OCI-LY1 (cell line): ENCODE data around the gene PARD3B.

Source experiments
- H2AFZ ChIP-seq: fragments of 200-600 bp; sonication (generic), shearing (Covaris generic); 2 replicates; pipeline ENCODE4 v1.6.0; 2014; ENCODE audit warnings: antibody characterized with exemption, mild to moderate bottlenecking, low read length
- H3F3A ChIP-seq: fragments of 200-600 bp; sonication (generic), shearing (Covaris generic); 2 replicates; pipeline ENCODE4 v1.6.0; 2014; ENCODE audit warnings: mild to moderate bottlenecking, antibody characterized with exemption, low read length, moderate library complexity; ENCODE audit not compliant: insufficient read depth
- H3K27ac ChIP-seq: fragments of 200-600 bp; sonication (generic); 2 replicates; pipeline ENCODE4 v1.5.1; 2014; ENCODE audit warnings: low read length, mixed run types, mild to moderate bottlenecking, low read depth; ENCODE audit not compliant: poor library complexity, severe bottlenecking
- H3K27me3 ChIP-seq: fragments of 200-600 bp; sonication (generic); 2 replicates; pipeline ENCODE4 v1.6.0; 2014; ENCODE audit warnings: antibody characterized with exemption, mild to moderate bottlenecking, low read length, moderate library complexity; ENCODE audit not compliant: insufficient read depth
- H3K36me3 ChIP-seq: fragments of 200-600 bp; sonication (generic); 2 replicates; pipeline ENCODE4 v1.6.1; 2014; ENCODE audit warnings: mild to moderate bottlenecking, antibody characterized with exemption, low read length, moderate library complexity, mixed read lengths; ENCODE audit not compliant: insufficient read depth
- H3K4me1 ChIP-seq: fragments of 200-600 bp; sonication (generic); 2 replicates; pipeline ENCODE4 v1.5.1; 2014; ENCODE audit warnings: mild to moderate bottlenecking, low read length, moderate library complexity; ENCODE audit not compliant: insufficient read depth, severe bottlenecking
- H3K4me2 ChIP-seq: fragments of 200-600 bp; sonication (generic), shearing (Covaris generic); 2 replicates; pipeline ENCODE4 v1.6.1; 2014; ENCODE audit warnings: low read length
- H3K4me3 ChIP-seq: fragments of 200-600 bp; sonication (generic); 2 replicates; pipeline ENCODE4 v1.5.1; 2014; ENCODE audit warnings: low read length, low read depth, mild to moderate bottlenecking, mixed read lengths; ENCODE audit not compliant: poor library complexity, severe bottlenecking
- H3K79me2 ChIP-seq: fragments of 200-600 bp; shearing (Covaris generic); 2 replicates; pipeline ENCODE4 v1.6.1; 2016; ENCODE audit warnings: mixed run types, low read length, mixed read lengths; ENCODE audit not compliant: insufficient read depth
- H3K9ac ChIP-seq: fragments of 200-600 bp; sonication (generic), shearing (Covaris generic); 2 replicates; pipeline ENCODE4 v1.6.1; 2014; ENCODE audit warnings: mild to moderate bottlenecking, low read length, mixed read lengths
- H3K9me2 ChIP-seq: fragments of 200-600 bp; sonication (generic), shearing (Covaris generic); 2 replicates; pipeline ENCODE4 v1.6.1; 2014; ENCODE audit warnings: low read depth, mild to moderate bottlenecking, low read length, mixed read lengths
- H3K9me3 ChIP-seq: fragments of 200-600 bp; shearing (Covaris generic); 2 replicates; pipeline ENCODE4 v1.6.1; 2014; ENCODE audit warnings: low read length, mixed read lengths
- H4K20me1 ChIP-seq: fragments of 200-600 bp; sonication (generic), shearing (Covaris generic); 2 replicates; pipeline ENCODE4 v1.6.0; 2016; ENCODE audit warnings: mild to moderate bottlenecking, low read length; ENCODE audit not compliant: insufficient read depth
- EZH2 ChIP-seq: fragments of 200-600 bp; sonication (generic), shearing (Covaris generic); IDR thresholded peaks from 2 replicates; pipeline ENCODE4 v1.8.0; 2017; ENCODE audit warnings: borderline replicate concordance, mixed run types, mild to moderate bottlenecking, antibody characterized with exemption, low read length, moderate library complexity, mixed read lengths
- TF ChIP-seq, protein P1 (sequence below): fragments of 200-600 bp; sonication (generic), shearing (Covaris generic); IDR thresholded peaks from 2 replicates; pipeline ENCODE4 v1.5.1; 2017; ENCODE audit warnings: mild to moderate bottlenecking, antibody characterized with exemption, low read length, moderate library complexity, mixed read lengths

PARD3B gene

DNA sequence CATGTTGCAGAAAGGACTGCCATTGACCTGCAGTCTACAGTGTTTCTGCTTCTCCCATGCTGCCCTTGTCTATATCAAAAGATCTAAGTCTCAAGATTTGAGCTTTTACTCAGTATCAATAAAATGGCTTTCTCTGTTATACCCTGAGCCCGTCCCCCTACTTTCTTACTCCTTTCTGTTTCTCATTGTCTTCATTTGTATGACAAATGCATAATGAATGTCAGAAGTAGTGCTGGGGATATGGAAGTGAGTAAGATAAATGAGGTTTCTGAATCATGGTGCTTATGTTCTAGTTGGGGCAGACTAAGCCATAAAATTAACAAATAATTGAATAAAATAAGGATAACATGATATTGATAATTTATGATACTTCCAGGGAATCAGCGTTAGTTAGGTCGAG, 128.6 kb downstream of the PARD3B start:
- Histone ChIP-seq H3K27ac (no peak overlapping the region), H3K4me2 (no peak overlapping the region), H3F3A (no peaks in the 10 kb centered on the region), H3K4me1 (no peaks in the 10 kb centered on the region), H2AFZ (no peak overlapping the region), H3K36me3 (no peaks in the 10 kb centered on the region), H3K9me3 (no peaks in the 10 kb centered on the region), H3K27me3 (no peaks in the 10 kb centered on the region), H4K20me1 (no peaks in the 10 kb centered on the region), H3K79me2 (no peaks in the 10 kb centered on the region), H3K9ac (no peak overlapping the region), H3K9me2 (no peaks in the 10 kb centered on the region), H3K4me3 (no peak overlapping the region)
- no peak for TF ChIP-seq EZH2
- TF ChIP-seq, protein P1, sequence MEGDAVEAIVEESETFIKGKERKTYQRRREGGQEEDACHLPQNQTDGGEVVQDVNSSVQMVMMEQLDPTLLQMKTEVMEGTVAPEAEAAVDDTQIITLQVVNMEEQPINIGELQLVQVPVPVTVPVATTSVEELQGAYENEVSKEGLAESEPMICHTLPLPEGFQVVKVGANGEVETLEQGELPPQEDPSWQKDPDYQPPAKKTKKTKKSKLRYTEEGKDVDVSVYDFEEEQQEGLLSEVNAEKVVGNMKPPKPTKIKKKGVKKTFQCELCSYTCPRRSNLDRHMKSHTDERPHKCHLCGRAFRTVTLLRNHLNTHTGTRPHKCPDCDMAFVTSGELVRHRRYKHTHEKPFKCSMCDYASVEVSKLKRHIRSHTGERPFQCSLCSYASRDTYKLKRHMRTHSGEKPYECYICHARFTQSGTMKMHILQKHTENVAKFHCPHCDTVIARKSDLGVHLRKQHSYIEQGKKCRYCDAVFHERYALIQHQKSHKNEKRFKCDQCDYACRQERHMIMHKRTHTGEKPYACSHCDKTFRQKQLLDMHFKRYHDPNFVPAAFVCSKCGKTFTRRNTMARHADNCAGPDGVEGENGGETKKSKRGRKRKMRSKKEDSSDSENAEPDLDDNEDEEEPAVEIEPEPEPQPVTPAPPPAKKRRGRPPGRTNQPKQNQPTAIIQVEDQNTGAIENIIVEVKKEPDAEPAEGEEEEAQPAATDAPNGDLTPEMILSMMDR: no peak

DNA sequence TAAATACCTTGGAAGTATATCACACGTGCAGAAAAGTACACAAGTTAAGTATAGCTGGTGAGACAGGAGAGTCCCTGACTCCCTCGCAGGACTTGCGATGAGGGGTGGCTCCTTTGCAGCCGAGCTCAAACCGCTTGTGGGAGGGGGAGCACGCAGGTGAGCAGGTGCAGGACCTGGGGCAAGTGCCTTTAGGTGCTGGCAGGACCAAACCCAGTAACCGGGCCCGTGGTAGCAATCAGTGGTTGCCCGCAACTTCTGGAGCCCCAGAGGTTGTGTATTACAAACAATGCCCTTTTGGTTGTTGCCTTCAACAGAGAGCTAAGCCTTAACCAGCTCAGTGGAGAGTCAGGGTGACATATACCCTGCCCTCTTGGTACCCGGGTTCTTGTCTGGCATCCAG, 132.8 kb downstream of the PARD3B start:
- no peak for TF ChIP-seq EZH2
- TF ChIP-seq, protein P1: no peak

DNA sequence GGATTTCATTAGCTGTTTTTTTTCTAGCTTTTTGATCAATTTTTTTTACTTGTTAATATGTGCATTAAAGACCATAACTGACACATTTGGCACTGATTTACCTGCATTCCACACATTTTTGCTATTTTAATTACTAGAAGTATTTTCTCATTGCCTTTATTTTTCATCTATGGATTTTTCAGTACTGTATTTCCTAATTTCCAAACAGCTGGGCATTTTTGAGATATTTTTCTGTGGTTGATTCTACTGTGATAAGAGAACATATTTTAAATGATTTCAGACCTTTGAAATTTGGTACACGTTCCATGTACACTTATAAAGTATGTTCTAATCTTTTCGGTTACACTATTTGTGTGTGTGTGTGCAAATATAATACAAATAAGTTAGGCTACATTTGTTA, 135.3 kb downstream of the PARD3B start:
- no peak overlapping the region for H3K4me3 ChIP-seq
- no peak overlapping the region for H2AFZ ChIP-seq
- H3K27me3 ChIP-seq: no peaks in the 10 kb centered on the region
- H3K4me2 ChIP-seq: no peak overlapping the region
- TF ChIP-seq, protein P1: no peak
- no peak for TF ChIP-seq EZH2
- H3K27ac ChIP-seq: no peak overlapping the region
- no peaks in the 10 kb centered on the region for H3K9me2 ChIP-seq
- no peaks in the 10 kb centered on the region for H3K9me3 ChIP-seq
- no peaks in the 10 kb centered on the region for H3F3A ChIP-seq
- H3K79me2 ChIP-seq: no peaks in the 10 kb centered on the region
- no peaks in the 10 kb centered on the region for H3K36me3 ChIP-seq
- H4K20me1 ChIP-seq: no peaks in the 10 kb centered on the region
- H3K9ac ChIP-seq: no peak overlapping the region
- H3K4me1 ChIP-seq: no peaks in the 10 kb centered on the region

More for the DNA sequence above, 132.8 kb downstream of the PARD3B start:
- Histone ChIP-seq H3K4me2 (no peak overlapping the region), H3F3A (no peaks in the 10 kb centered on the region), H3K9ac (no peak overlapping the region), H3K4me1 (no peaks in the 10 kb centered on the region), H3K9me2 (no peaks in the 10 kb centered on the region), H3K79me2 (no peaks in the 10 kb centered on the region), H3K27ac (no peak overlapping the region), H3K4me3 (no peak overlapping the region), H3K27me3 (no peaks in the 10 kb centered on the region), H3K9me3 (no peaks in the 10 kb centered on the region), H3K36me3 (no peaks in the 10 kb centered on the region), H4K20me1 (no peaks in the 10 kb centered on the region), H2AFZ (no peak overlapping the region)
